ENCODE data around the gene F2R. TPM values are rescaled to one million over a fixed set of nuclear protein-coding genes. Genes with fewer than 3 reads are reported as not detected.

Gene F2R
- total RNA-seq, 1 experiment from 2014 or later: 3.6 TPM

GRCh38 chr5:76697670-76698069 is 18.3 kb upstream of the F2R start:
- no TSS peak for BruUV-seq (replicated peaks)

GRCh38 chr5:76700571-76700970 is 15.4 kb upstream of the F2R start:
- no peak for TF ChIP-seq CTCF (conservative IDR thresholded peaks at IDR 0.05)
- no peak for TF ChIP-seq EZH2 (IDR thresholded peaks at IDR 0.05; ENCODE audit: low read depth)
- Histone ChIP-seq H3K4me3 (no peak overlapping the region), H3K9me3 (ENCODE audit: insufficient read depth, low read depth) (no peaks in the 10 kb centered on the region), H3F3A (ENCODE audit: insufficient read depth, low read depth) (peaks cover 6% of the 10 kb centered on the region; the same call in 1 of the 2 replicates), H3K79me2 (ENCODE audit: low read depth) (no peaks in the 10 kb centered on the region), H3K27me3 (ENCODE audit: insufficient read depth, low read depth) (no peaks in the 10 kb centered on the region), H4K20me1 (ENCODE audit: insufficient read depth) (no peaks in the 10 kb centered on the region), H2AFZ (no peak overlapping the region), H3K27ac (no peak overlapping the region), H3K4me2 (no peak overlapping the region), H3K36me3 (ENCODE audit: low read depth) (no peaks in the 10 kb centered on the region), H3K4me1 (replicated peaks; ENCODE audit: insufficient read depth) (peaks cover 21% of the 10 kb centered on the region), H3K9me2 (ENCODE audit: insufficient read depth) (no peaks in the 10 kb centered on the region)
- BruUV-seq (replicated peaks): no TSS peak
- CTCF ChIA-PET: no interaction called here
- POLR2A ChIA-PET (ENCODE audit: unreplicated experiment): no interaction called here
- no peak for DNase-seq
- intact Hi-C loops (cut with micrococcal nuclease; ENCODE audit: unreplicated experiment): no loop called here

More at GRCh38 chr5:76697670-76698069, 18.3 kb upstream of the F2R start:
- Histone ChIP-seq H3K9me2 (ENCODE audit: insufficient read depth) (no peaks in the 10 kb centered on the region), H3K4me2 (no peak overlapping the region), H4K20me1 (ENCODE audit: insufficient read depth) (no peaks in the 10 kb centered on the region), H3F3A (ENCODE audit: insufficient read depth, low read depth) (peaks cover 6% of the 10 kb centered on the region; the same call in 1 of the 2 replicates), H3K79me2 (ENCODE audit: low read depth) (no peaks in the 10 kb centered on the region), H3K4me1 (replicated peaks; ENCODE audit: insufficient read depth) (peaks cover 11% of the 10 kb centered on the region), H3K36me3 (ENCODE audit: low read depth) (no peaks in the 10 kb centered on the region), H3K9me3 (ENCODE audit: insufficient read depth, low read depth) (no peaks in the 10 kb centered on the region), H2AFZ (no peak overlapping the region), H3K27me3 (ENCODE audit: insufficient read depth, low read depth) (no peaks in the 10 kb centered on the region), H3K4me3 (no peak overlapping the region), H3K27ac (no peak overlapping the region)
- ChIA-PET CTCF (no interaction called here), POLR2A (ENCODE audit: unreplicated experiment) (no interaction called here)
- TF ChIP-seq EZH2 (IDR thresholded peaks at IDR 0.05; ENCODE audit: low read depth) (no peak), CTCF (conservative IDR thresholded peaks at IDR 0.05) (no peak)
- no peak for DNase-seq
- intact Hi-C loops (cut with micrococcal nuclease; ENCODE audit: unreplicated experiment): no loop called here

GRCh38 chr5:76701298-76701697 is 14.6 kb upstream of the F2R start:
- H3K27ac ChIP-seq: no peak overlapping the region

More at GRCh38 chr5:76701298-76701697, 14.6 kb upstream of the F2R start:
- TF ChIP-seq EZH2 (IDR thresholded peaks at IDR 0.05; ENCODE audit: low read depth): no peak
- no peak for TF ChIP-seq CTCF (conservative IDR thresholded peaks at IDR 0.05)
- peak in 1 of 2 experiments; percentile 82 for DNase-seq
- CTCF ChIA-PET: no interaction called here
- BruUV-seq (replicated peaks): no TSS peak
- intact Hi-C loops (cut with micrococcal nuclease; ENCODE audit: unreplicated experiment): no loop called here
- H3K4me2 ChIP-seq: 0 out of 2 replicates have a peak overlapping the region, but pooled peaks have one; percentile 2
- H3K36me3 ChIP-seq (ENCODE audit: low read depth): no peaks in the 10 kb centered on the region
- peaks cover 6% of the 10 kb centered on the region; the same call in 1 of the 2 replicates for H3F3A ChIP-seq (ENCODE audit: insufficient read depth, low read depth)
- H2AFZ ChIP-seq: no peak overlapping the region
- POLR2A ChIA-PET (ENCODE audit: unreplicated experiment): no interaction called here
- no peaks in the 10 kb centered on the region for H3K27me3 ChIP-seq (ENCODE audit: insufficient read depth, low read depth)
- no peaks in the 10 kb centered on the region for H4K20me1 ChIP-seq (ENCODE audit: insufficient read depth)
- H3K4me1 ChIP-seq (replicated peaks; ENCODE audit: insufficient read depth): peaks cover 21% of the 10 kb centered on the region
- no peaks in the 10 kb centered on the region for H3K79me2 ChIP-seq (ENCODE audit: low read depth)
- H3K9me2 ChIP-seq (ENCODE audit: insufficient read depth): no peaks in the 10 kb centered on the region
- no peak overlapping the region for H3K4me3 ChIP-seq
- no peaks in the 10 kb centered on the region for H3K9me3 ChIP-seq (ENCODE audit: insufficient read depth, low read depth)

Measured in PC-9 (cell line).